ENCODE results near the gene SLC2A6.

SLC2A6 gene

GRCh38 chr9:133515615-133516255 is 36.8 kb upstream of the SLC2A6 start:
- in situ Hi-C loops (cut with MboI; ENCODE audit: low sequenced_read_pairs): no loop called here

DNA sequence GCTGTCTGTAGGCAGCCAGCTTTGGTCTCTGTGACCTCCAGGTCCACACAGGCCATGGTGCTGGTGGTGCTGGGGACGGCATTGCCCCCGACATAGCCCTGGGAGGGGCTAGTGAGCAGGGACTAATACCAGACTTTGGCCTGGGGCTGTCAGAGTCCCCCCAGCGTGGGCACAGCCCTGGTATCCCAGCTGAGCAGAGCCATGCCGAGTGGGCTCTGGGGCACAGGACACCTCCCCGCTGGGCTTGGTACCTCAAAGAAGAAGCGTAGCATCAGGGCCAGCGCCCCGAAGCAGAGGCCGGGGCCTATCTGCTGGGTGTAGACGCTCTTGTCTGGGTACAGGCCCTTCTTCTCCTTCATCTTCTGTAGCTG is 36.3 kb upstream of the SLC2A6 start:
- in situ Hi-C loops (cut with MboI; ENCODE audit: low sequenced_read_pairs): no loop called here

GRCh38 chr9:133514460-133515239 is 35.8 kb upstream of the SLC2A6 start:
- in situ Hi-C loops (cut with MboI; ENCODE audit: low sequenced_read_pairs): no loop called here

- in situ Hi-C loops (cut with MboI; ENCODE audit: low sequenced_read_pairs): no loop called here
These were observed 34.6 kb upstream of the SLC2A6 start for GRCh38 chr9:133513214-133514100.

DNA sequence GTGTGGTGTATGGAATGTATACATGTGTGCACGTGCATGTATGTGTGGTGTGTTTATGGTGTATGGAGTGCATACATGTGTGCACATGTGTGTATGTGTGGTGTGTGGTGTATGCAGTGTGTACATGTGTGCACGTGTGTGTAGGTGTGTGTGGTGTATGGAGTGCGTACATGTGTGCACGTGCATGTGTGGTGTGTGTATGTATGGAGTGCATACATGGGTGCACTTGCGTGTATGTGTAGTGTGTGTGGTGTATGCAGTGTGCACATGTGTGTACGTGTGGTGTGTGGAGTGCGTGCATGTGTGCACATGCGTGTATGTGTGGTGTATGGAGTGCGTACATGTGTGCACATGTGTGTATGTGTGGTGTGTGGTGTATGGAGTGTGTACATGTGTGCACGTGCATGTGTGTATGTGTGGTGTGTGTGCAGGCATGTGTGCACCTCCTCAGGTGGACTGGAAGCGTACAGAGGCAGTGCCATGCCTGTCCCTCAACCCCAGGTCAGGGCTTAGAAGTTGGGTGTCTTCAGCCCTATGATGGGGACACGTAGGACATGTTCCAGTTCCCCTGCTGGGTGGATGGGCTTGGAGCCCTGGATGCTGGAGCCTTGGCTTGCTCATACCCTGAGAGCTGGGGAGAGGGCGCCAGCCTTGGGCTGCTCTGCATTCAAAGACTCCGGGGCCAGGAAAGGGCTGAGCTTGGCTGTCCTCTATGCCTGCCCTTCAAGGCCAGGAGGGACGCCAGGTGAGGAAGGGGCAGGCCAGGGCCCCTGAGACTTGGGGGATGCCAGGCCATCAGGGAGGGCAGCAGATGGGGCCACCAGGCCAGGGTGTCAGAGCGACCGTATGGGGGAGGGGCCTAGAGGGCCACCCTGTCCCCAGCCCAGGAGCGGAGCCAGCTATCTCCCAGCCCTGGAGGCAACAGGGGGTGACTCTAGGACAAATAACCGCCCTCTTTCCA is 33.6 kb upstream of the SLC2A6 start:
- in situ Hi-C loops (cut with MboI; ENCODE audit: low sequenced_read_pairs): no loop called here

- in situ Hi-C loops (cut with MboI; ENCODE audit: low sequenced_read_pairs): no loop called here
These were observed 32.7 kb upstream of the SLC2A6 start for GRCh38 chr9:133511607-133512006.

DNA sequence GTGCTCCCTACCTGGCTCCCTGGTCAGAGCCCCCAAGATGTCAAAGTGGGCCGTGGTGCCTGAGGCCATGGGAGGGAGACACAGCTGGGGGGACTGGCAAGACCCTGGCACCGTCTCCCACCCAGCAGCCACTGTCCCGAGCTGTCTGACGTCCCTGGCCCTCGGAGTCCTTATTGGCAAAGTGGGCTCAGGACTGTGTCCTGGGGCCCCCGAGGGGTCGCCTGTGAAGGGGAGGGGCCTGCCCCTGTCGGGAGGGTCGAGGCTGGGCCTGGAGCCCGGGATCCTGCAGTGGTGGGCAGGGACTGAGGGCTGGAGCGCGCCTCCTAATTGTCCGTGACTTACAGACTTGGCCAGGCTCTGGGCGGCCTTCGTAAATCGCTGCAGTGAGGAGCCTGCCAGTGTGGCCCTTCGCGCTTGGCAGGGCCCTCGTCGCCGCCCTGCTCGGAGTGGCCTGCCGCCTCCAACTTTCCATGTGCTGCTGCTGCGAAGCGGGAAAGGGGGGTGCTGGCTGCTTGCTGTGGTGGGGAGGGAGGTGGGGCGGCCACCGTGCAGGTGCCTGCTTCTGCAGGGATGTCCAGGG is 32.1 kb upstream of the SLC2A6 start:
- in situ Hi-C loops (cut with MboI; ENCODE audit: low sequenced_read_pairs): no loop called here

GRCh38 chr9:133509179-133510083 is 30.5 kb upstream of the SLC2A6 start:
- in situ Hi-C loops (cut with MboI; ENCODE audit: low sequenced_read_pairs): no loop called here

DNA sequence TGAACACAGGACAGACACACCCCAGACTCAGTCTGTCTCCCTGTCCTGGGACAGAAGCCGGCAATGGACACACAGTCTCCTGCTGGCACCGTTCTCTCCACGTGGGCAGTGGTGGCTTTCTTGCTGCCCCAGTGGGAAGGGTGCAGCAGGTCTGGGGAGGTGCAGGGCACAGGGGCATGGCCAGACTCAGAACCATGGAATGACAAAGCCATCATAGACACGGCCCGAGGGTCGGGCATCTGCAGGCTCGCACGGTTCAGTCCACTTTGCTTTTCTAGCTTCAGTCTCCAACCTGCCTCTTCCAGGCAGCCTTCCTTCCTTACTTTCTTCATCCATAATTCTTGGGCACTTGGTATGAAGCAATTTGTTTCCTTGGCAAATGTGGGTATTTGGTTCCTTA is 29.1 kb upstream of the SLC2A6 start:
- in situ Hi-C loops (cut with MboI; ENCODE audit: low sequenced_read_pairs): no loop called here

GRCh38 chr9:133507246-133507965 is 28.5 kb upstream of the SLC2A6 start:
- in situ Hi-C loops (cut with MboI; ENCODE audit: low sequenced_read_pairs): no loop called here

GRCh38 chr9:133506653-133507038 is 27.7 kb upstream of the SLC2A6 start:
- in situ Hi-C loops (cut with MboI; ENCODE audit: low sequenced_read_pairs): no loop called here

GRCh38 chr9:133505901-133506652 is 27.2 kb upstream of the SLC2A6 start:
- in situ Hi-C loops (cut with MboI; ENCODE audit: low sequenced_read_pairs): no loop called here

DNA sequence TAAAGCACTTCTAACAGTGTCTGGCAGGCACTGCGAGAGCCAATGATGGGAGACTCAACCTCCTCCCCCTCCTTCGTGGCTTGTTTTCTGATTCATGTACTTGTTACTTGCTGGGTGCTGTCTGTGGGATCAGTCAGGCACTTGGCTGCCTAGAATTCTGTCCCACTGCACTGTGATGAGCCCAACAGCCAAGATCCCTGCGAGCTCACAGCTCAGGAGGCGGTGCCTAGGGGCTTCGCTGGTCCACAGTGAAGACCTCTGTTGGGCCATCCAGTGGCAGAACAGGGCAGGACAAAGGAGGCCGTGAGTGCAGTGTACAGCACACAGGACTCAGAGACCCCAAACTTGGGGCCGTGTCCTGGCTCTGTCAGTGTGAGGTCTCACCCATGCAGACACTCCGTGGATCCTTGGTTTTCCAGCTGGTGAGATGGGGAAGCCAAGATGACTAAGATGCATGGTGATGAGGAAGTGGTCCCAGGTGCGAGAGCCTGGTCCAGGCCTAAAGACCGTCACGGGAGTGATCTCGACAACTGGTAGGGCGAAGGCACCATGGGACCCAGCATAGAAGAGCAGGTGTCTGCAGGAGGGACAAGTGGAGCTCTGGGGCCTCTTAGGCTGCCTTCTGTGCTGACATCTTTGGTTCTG is 26.4 kb upstream of the SLC2A6 start:
- in situ Hi-C loops (cut with MboI; ENCODE audit: low sequenced_read_pairs): no loop called here

- in situ Hi-C loops (cut with MboI; ENCODE audit: low sequenced_read_pairs): no loop called here
These were observed 23.2 kb upstream of the SLC2A6 start for GRCh38 chr9:133502112-133502511.

GRCh38 chr9:133499892-133500270 is 21.0 kb upstream of the SLC2A6 start:
- in situ Hi-C loops (cut with MboI; ENCODE audit: low sequenced_read_pairs): no loop called here

DNA sequence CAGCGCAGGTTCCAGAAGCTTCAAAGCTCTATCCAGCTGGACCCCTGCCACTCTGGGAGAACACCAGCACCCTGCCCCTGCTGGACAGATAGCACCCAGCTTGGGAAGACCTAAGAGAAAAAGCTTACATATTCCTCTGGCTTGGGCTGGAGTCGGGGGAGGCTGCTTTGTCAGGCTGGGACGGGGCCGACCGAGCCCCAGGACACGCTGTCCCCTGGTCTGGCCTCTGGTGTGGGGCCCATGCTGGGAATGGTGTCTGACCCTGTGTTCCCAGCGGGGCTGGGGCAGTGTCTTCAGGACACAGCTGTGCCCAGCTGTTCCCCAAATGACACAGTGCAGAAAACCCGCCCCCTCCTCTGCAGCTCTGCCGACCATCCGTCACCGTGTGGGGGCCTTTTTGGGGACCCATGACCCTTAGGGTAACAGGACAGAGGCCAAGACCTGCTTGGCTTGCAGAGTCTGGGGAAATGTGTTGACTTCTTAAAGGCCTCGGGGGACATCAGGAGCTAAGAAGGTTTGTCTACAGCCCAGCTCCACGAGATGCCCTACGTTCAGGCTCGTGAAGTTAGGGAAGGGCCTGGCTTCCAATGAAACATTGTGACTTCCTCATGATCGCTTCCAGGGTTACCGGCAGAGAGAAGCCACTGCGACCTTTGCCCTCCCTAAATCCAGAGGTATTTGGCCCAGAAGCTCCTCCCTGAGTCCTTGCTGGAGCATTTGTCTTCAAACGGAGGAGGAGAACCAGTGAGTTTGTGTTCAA is 20.4 kb upstream of the SLC2A6 start:
- in situ Hi-C loops (cut with MboI; ENCODE audit: low sequenced_read_pairs): no loop called here
